Rectal smooth muscle tissue (tissue), 1 donor: ENCODE results near the gene IRAK2.
"Not testable (repeated sequence)": the region's sequence is repeated elsewhere in the genome, so short reads cannot be mapped to it uniquely, and the experiment has no call there.

Experiments used
- H3K27ac ChIP-seq: one replicate; pipeline ENCODE4 v1.7.0; 2013; ENCODE audit warnings: low read depth, low read length, inconsistent platforms
- H3K27me3 ChIP-seq: one replicate; pipeline ENCODE4 v1.7.0; 2013; ENCODE audit warnings: low read length; ENCODE audit not compliant: control insufficient read depth, insufficient read depth
- H3K36me3 ChIP-seq: one replicate; pipeline ENCODE4 v1.7.0; 2013; ENCODE audit warnings: low read length; ENCODE audit not compliant: control insufficient read depth, insufficient read depth
- H3K4me1 ChIP-seq: one replicate; pipeline ENCODE4 v1.7.0; 2013; ENCODE audit warnings: low read length; ENCODE audit not compliant: control insufficient read depth, insufficient read depth
- H3K4me3 ChIP-seq: one replicate; pipeline ENCODE4 v1.7.0; 2013; ENCODE audit warnings: low read length
- H3K9ac ChIP-seq: one replicate; pipeline ENCODE4 v1.7.0; 2013; ENCODE audit warnings: low read length

IRAK2 gene

GRCh38 chr3:10166213-10166604, 1.5 kb downstream of the IRAK2 start:
- no peak overlapping the region for H3K4me3 ChIP-seq
- H3K9ac ChIP-seq = no peak overlapping the region
- no peak overlapping the region for H3K27ac ChIP-seq
- no peaks in the 10 kb centered on the region for H3K4me1 ChIP-seq
- no peaks in the 10 kb centered on the region for H3K36me3 ChIP-seq
- no peaks in the 10 kb centered on the region for H3K27me3 ChIP-seq

GRCh38 chr3:10169000-10169496, 4.3 kb downstream of the IRAK2 start:
- no peak overlapping the region for H3K9ac ChIP-seq
- no peak overlapping the region for H3K27ac ChIP-seq
- H3K27me3 ChIP-seq = no peaks in the 10 kb centered on the region
- H3K36me3 ChIP-seq = no peaks in the 10 kb centered on the region
- no peaks in the 10 kb centered on the region for H3K4me1 ChIP-seq
- H3K4me3 ChIP-seq = no peak overlapping the region

- Histone ChIP-seq H3K4me3 (no peak overlapping the region), H3K27ac (no peak overlapping the region), H3K4me1 (no peaks in the 10 kb centered on the region), H3K27me3 (no peaks in the 10 kb centered on the region), H3K9ac (no peak overlapping the region), H3K36me3 (no peaks in the 10 kb centered on the region)
Observed at GRCh38 chr3:10170915-10171478, 6.3 kb downstream of the IRAK2 start.

GRCh38 chr3:10173095-10173925, 8.6 kb downstream of the IRAK2 start:
- Histone ChIP-seq H3K4me1 (no peaks in the 10 kb centered on the region), H3K9ac (no peak overlapping the region), H3K27me3 (no peaks in the 10 kb centered on the region), H3K4me3 (no peak overlapping the region), H3K27ac (peak overlapping the region; percentile 17), H3K36me3 (no peaks in the 10 kb centered on the region)

GRCh38 chr3:10173926-10174435, 9.3 kb downstream of the IRAK2 start:
- no peak overlapping the region for H3K9ac ChIP-seq
- H3K4me1 ChIP-seq = no peaks in the 10 kb centered on the region
- no peak overlapping the region for H3K27ac ChIP-seq

GRCh38 chr3:10175334-10175733, 10.6 kb downstream of the IRAK2 start:
- H3K27me3 ChIP-seq, H3K4me3 ChIP-seq, H3K9ac ChIP-seq, H3K27ac ChIP-seq, H3K36me3 ChIP-seq, H3K4me1 ChIP-seq: not testable (repeated sequence)

More at GRCh38 chr3:10173926-10174435, 9.3 kb downstream of the IRAK2 start:
- H3K36me3 ChIP-seq = no peaks in the 10 kb centered on the region
- H3K4me3 ChIP-seq = no peak overlapping the region
- no peaks in the 10 kb centered on the region for H3K27me3 ChIP-seq

- H3K4me3 ChIP-seq, H3K27ac ChIP-seq, H3K4me1 ChIP-seq, H3K27me3 ChIP-seq, H3K36me3 ChIP-seq, H3K9ac ChIP-seq: not testable (repeated sequence)
Observed at GRCh38 chr3:10176150-10176549, 11.4 kb downstream of the IRAK2 start.

GRCh38 chr3:10177737-10178136, 13.0 kb downstream of the IRAK2 start:
- no peak overlapping the region for H3K9ac ChIP-seq
- H3K4me3 ChIP-seq = no peak overlapping the region
- no peaks in the 10 kb centered on the region for H3K36me3 ChIP-seq
- H3K27ac ChIP-seq = no peak overlapping the region
- H3K27me3 ChIP-seq = no peaks in the 10 kb centered on the region
- no peaks in the 10 kb centered on the region for H3K4me1 ChIP-seq

GRCh38 chr3:10178892-10179291, 14.2 kb downstream of the IRAK2 start:
- H3K4me1 ChIP-seq = no peaks in the 10 kb centered on the region
- H3K9ac ChIP-seq = no peak overlapping the region
- H3K36me3 ChIP-seq = no peaks in the 10 kb centered on the region
- H3K27ac ChIP-seq = no peak overlapping the region
- H3K4me3 ChIP-seq = no peak overlapping the region
- H3K27me3 ChIP-seq = no peaks in the 10 kb centered on the region

GRCh38 chr3:10180289-10180688, 15.6 kb downstream of the IRAK2 start:
- no peak overlapping the region for H3K4me3 ChIP-seq
- H3K27ac ChIP-seq = no peak overlapping the region
- no peaks in the 10 kb centered on the region for H3K36me3 ChIP-seq
- no peak overlapping the region for H3K9ac ChIP-seq
- H3K27me3 ChIP-seq = no peaks in the 10 kb centered on the region
- no peaks in the 10 kb centered on the region for H3K4me1 ChIP-seq

GRCh38 chr3:10180738-10181295, 16.1 kb downstream of the IRAK2 start:
- Histone ChIP-seq H3K4me1 (no peaks in the 10 kb centered on the region), H3K36me3 (no peaks in the 10 kb centered on the region), H3K27ac (no peak overlapping the region), H3K27me3 (no peaks in the 10 kb centered on the region), H3K4me3 (no peak overlapping the region), H3K9ac (no peak overlapping the region)

GRCh38 chr3:10182950-10183349, 18.2 kb downstream of the IRAK2 start:
- no peaks in the 10 kb centered on the region for H3K4me1 ChIP-seq
- H3K4me3 ChIP-seq = no peak overlapping the region
- H3K27me3 ChIP-seq = no peaks in the 10 kb centered on the region
- H3K9ac ChIP-seq = no peak overlapping the region
- no peak overlapping the region for H3K27ac ChIP-seq
- H3K36me3 ChIP-seq = no peaks in the 10 kb centered on the region
